UCSD-AML1 (cell line): ENCODE measurements around the gene TMEM98.
"Not testable (repeated sequence)": the region's sequence is repeated elsewhere in the genome, so short reads cannot be mapped to it uniquely, and the experiment has no call there.

Experiments used
- DNase-seq: peaks from one replicate; lab custom pipeline; 2025; ENCODE audit not compliant: unreplicated experiment; lab: John Stamatoyannopoulos, UW

Gene TMEM98

GRCh38 chr17:32976605-32977004, 48.7 kb downstream of the TMEM98 start:
- no peak for DNase-seq

GRCh38 chr17:32980230-32980629, 52.3 kb downstream of the TMEM98 start:
- no peak for DNase-seq

- not testable (repeated sequence) for DNase-seq
Observed at GRCh38 chr17:32981611-32982010, 53.7 kb downstream of the TMEM98 start.

GRCh38 chr17:32985050-32985756, 57.2 kb downstream of the TMEM98 start:
- no peak for DNase-seq

- DNase-seq = not testable (repeated sequence)
Observed at GRCh38 chr17:32987453-32987805, 59.5 kb downstream of the TMEM98 start.

- DNase-seq = not testable (repeated sequence)
Observed at GRCh38 chr17:32987868-32988267, 59.9 kb downstream of the TMEM98 start.

GRCh38 chr17:32988481-32989101, 60.6 kb downstream of the TMEM98 start:
- no peak for DNase-seq

GRCh38 chr17:32992321-32993033, 64.5 kb downstream of the TMEM98 start:
- no peak for DNase-seq

- no peak for DNase-seq
Observed at GRCh38 chr17:32993977-32994376, 66.0 kb downstream of the TMEM98 start.
